ENCODE data around the gene HDGFL2. TPM values are rescaled to one million over a fixed set of nuclear protein-coding genes. Genes with fewer than 3 reads are reported as not detected.
A peak's percentile ranks its signal among the peaks of the same experiment; 100 is the strongest.

The HDGFL2 gene
- total RNA-seq, 1 donor from 2014 or later: 79.8 TPM

DNA sequence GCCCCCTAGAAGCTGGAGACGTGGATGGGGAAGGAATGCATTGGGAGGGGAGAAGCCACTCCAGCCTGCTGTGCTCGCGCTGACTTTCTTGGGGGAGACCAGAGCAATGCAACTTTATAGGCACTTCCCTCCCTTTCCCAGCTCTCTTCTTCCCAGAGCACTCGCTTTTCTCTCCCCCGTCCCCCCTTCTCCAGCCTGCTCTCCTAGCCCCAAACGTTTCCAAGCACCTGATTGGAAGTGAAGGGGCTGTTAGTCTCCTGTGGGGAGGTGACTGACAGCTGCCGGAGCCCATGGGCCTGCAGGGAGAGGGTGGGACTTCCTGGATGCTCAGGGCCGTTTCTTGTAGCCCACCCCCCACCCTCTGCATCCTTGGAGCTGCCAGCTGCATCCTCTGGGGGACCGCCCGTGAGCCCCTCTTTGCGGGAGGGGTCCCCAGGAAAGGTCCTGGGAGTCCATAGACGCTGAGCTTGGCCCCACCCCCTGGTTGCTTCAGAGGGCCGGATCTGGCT lies 2.5 kb downstream of the HDGFL2 start:
- peak overlapping the region; percentile 88 for H3K4me3 Mint-ChIP-seq (ENCODE audit: unreplicated experiment)
- H3K9ac ChIP-seq (ENCODE audit: low read length): peak overlapping the region; percentile 84
- H3K9me3 ChIP-seq (ENCODE audit: insufficient read depth, low read depth, low read length): no peaks in the 10 kb centered on the region
- peak overlapping the region; percentile 87 for H3K27ac Mint-ChIP-seq (ENCODE audit: unreplicated experiment)
- H3K79me2 ChIP-seq (ENCODE audit: insufficient read depth, low read length): peaks cover 47% of the 10 kb centered on the region
- H3K27me3 Mint-ChIP-seq (ENCODE audit: low read depth, unreplicated experiment): no peaks in the 10 kb centered on the region
- TF ChIP-seq, protein P1, sequence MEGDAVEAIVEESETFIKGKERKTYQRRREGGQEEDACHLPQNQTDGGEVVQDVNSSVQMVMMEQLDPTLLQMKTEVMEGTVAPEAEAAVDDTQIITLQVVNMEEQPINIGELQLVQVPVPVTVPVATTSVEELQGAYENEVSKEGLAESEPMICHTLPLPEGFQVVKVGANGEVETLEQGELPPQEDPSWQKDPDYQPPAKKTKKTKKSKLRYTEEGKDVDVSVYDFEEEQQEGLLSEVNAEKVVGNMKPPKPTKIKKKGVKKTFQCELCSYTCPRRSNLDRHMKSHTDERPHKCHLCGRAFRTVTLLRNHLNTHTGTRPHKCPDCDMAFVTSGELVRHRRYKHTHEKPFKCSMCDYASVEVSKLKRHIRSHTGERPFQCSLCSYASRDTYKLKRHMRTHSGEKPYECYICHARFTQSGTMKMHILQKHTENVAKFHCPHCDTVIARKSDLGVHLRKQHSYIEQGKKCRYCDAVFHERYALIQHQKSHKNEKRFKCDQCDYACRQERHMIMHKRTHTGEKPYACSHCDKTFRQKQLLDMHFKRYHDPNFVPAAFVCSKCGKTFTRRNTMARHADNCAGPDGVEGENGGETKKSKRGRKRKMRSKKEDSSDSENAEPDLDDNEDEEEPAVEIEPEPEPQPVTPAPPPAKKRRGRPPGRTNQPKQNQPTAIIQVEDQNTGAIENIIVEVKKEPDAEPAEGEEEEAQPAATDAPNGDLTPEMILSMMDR (IDR thresholded peaks at IDR 0.05; ENCODE audit: insufficient read depth, low read depth, low read length): no peak
- no peak for TF ChIP-seq EZH2 (IDR thresholded peaks at IDR 0.05; ENCODE audit: insufficient read depth, low read length)
- H2AFZ ChIP-seq (ENCODE audit: low read depth, low read length): peak overlapping the region; percentile 72
- peaks cover 3% of the 10 kb centered on the region for H3K4me1 Mint-ChIP-seq (ENCODE audit: low read depth, unreplicated experiment)
- H3K27ac ChIP-seq (ENCODE audit: low read depth, low read length): peak overlapping the region; percentile 37
- no peak for FAIRE-seq
- peaks cover 23% of the 10 kb centered on the region for H4K20me1 ChIP-seq (ENCODE audit: insufficient read depth, low read length)
- DNase-seq (ENCODE audit: low read depth): peak; percentile 50
- no peaks in the 10 kb centered on the region for H3K27me3 ChIP-seq (ENCODE audit: insufficient read depth, low read length)
- H3K36me3 ChIP-seq (ENCODE audit: insufficient read depth, low read length): peaks cover 4% of the 10 kb centered on the region
- peaks cover 1% of the 10 kb centered on the region for H3K36me3 Mint-ChIP-seq (ENCODE audit: low read depth, unreplicated experiment)
- H3K9me3 Mint-ChIP-seq (ENCODE audit: unreplicated experiment): no peaks in the 10 kb centered on the region
- peak overlapping the region; percentile 55 for H3K4me3 ChIP-seq (ENCODE audit: insufficient read depth, low read depth, low read length)
- peak overlapping the region; percentile 94 for H3K4me2 ChIP-seq (ENCODE audit: low read length)
- peaks cover 13% of the 10 kb centered on the region for H3K4me1 ChIP-seq (ENCODE audit: insufficient read depth, low read length)

DNA sequence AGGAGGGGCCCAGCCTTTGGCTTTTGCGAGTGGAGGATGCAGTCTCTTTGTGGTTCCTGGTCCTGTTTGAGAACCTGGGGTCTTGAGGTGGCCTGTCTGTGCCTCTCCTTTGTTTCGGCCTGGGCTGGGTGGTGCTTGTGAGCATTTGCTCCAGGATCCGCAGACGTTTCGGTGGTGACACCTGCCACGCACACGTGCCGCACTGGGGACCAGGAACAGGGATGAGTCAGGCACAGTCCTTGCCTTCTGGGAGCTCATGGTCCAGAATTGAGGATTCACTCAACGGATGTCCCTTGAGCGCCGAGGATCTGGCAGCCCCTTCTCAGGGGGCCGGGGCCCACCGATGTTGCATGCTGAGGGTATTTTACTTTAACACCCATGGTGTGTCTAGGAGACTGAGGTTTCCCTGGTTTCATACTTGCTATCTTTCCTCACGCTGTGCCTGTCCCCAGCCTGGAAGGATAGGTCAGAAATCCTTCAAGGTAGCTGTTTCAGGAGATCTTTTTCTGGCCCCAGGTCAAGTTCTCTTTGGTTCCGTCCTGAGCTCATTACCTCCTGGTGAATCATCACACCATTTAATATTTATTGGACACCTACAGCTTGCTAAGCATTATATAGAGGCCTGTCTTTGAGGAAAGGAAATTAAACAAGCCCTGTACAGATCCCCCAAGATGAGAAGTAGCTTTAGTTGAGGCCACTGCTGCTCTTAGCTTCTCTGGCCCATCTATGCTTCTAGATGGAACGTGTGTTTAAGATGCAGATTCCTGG lies 5.1 kb downstream of the HDGFL2 start:
- Histone ChIP-seq H3K36me3 (ENCODE audit: insufficient read depth, low read length) (peaks cover 4% of the 10 kb centered on the region), H3K27me3 (ENCODE audit: insufficient read depth, low read length) (no peaks in the 10 kb centered on the region), H3K9ac (ENCODE audit: low read length) (no peak overlapping the region), H3K9me3 (ENCODE audit: insufficient read depth, low read depth, low read length) (no peaks in the 10 kb centered on the region), H3K4me2 (ENCODE audit: low read length) (no peak overlapping the region), H3K27ac (ENCODE audit: low read depth, low read length) (no peak overlapping the region), H3K79me2 (ENCODE audit: insufficient read depth, low read length) (peaks cover 47% of the 10 kb centered on the region), H2AFZ (ENCODE audit: low read depth, low read length) (no peak overlapping the region), H3K4me1 (ENCODE audit: insufficient read depth, low read length) (peaks cover 13% of the 10 kb centered on the region), H3K4me3 (ENCODE audit: insufficient read depth, low read depth, low read length) (no peak overlapping the region), H4K20me1 (ENCODE audit: insufficient read depth, low read length) (peaks cover 28% of the 10 kb centered on the region)
- no peak for TF ChIP-seq EZH2 (IDR thresholded peaks at IDR 0.05; ENCODE audit: insufficient read depth, low read length)
- TF ChIP-seq, protein P1 (IDR thresholded peaks at IDR 0.05; ENCODE audit: insufficient read depth, low read depth, low read length): no peak
- no peaks in the 10 kb centered on the region for H3K9me3 Mint-ChIP-seq (ENCODE audit: unreplicated experiment)
- FAIRE-seq (no peak), DNase-seq (ENCODE audit: low read depth) (no peak)
- peaks cover 3% of the 10 kb centered on the region for H3K4me1 Mint-ChIP-seq (ENCODE audit: low read depth, unreplicated experiment)
- no peaks in the 10 kb centered on the region for H3K27me3 Mint-ChIP-seq (ENCODE audit: low read depth, unreplicated experiment)
- no peak overlapping the region for H3K4me3 Mint-ChIP-seq (ENCODE audit: unreplicated experiment)
- no peak overlapping the region for H3K27ac Mint-ChIP-seq (ENCODE audit: unreplicated experiment)
- H3K36me3 Mint-ChIP-seq (ENCODE audit: low read depth, unreplicated experiment): peaks cover 1% of the 10 kb centered on the region
